Prostate gland (tissue), 2 donors: ENCODE results near the gene TMEM238. TPM values are rescaled to one million over a fixed set of nuclear protein-coding genes. Genes with fewer than 3 reads are reported as not detected.
"Not testable (repeated sequence)": the region's sequence is repeated elsewhere in the genome, so short reads cannot be mapped to it uniquely, and the experiment has no call there.

ENCODE experiments used
- DNase-seq: peaks from one replicate; pipeline ENCODE4 v3.0.0-alpha.2; 2019; ENCODE audit warnings: low spot score
- H3K27ac ChIP-seq, 2 donors: fragments of 200-600 bp; sonication (generic); 2 replicates each; pipeline ENCODE4 v1.5.1; 2017 to 2019
- H3K27me3 ChIP-seq: fragments of 200-600 bp; sonication (generic); replicated peaks from 2 replicates; pipeline ENCODE4 v1.5.1; 2019; ENCODE audit not compliant: insufficient read depth
- H3K36me3 ChIP-seq, 2 donors: fragments of 200-600 bp; sonication (generic); 1 replicate in 1 of 2; 2 replicates in 1 of 2; pipeline versions ENCODE4 v1.5.1 to v1.8.1; 2017 to 2019
- H3K4me1 ChIP-seq: fragments of 200-600 bp; sonication (generic); replicated peaks from 2 replicates; pipeline ENCODE4 v1.5.1; 2019
- H3K4me3 ChIP-seq, 2 donors: fragments of 200-600 bp; sonication (generic); 2 replicates each; pipeline ENCODE4 v1.5.1; 2017 to 2019
- H3K9me3 ChIP-seq: fragments of 200-600 bp; sonication (generic); 2 replicates; pipeline ENCODE4 v1.5.1; 2017
- POLR2A ChIP-seq: fragments of 450-650 bp; IDR thresholded peaks from one replicate; pipeline ENCODE4 v1.6.1; 2016; ENCODE audit warnings: antibody characterized with exemption, mild to moderate bottlenecking
- POLR2AphosphoS5 ChIP-seq: sonication (generic); formaldehyde crosslinking; IDR thresholded peaks from one replicate; pipeline ENCODE4 v1.6.1; 2017; ENCODE audit warnings: antibody characterized with exemption
- WGBS: methylation state at CpG from one replicate; pipeline ENCODE4 v1.1.5; 2018; 5-methylcytosine and 5-hydroxymethylcytosine counted together
- intact Hi-C: fragments of 100-400 bp; cut with DNase I; formaldehyde crosslinking; loops from one replicate; pipeline ENCODE4 v1.14.2; 2022
- total RNA-seq, 2 donors: library from RNA; depleted of rRNA; stranded (reverse); fragments of >200 nt; gene quantifications; one replicate each; pipeline ENCODE4 v1.1.0, GENCODE V29; 2016
- TF ChIP-seq, protein P1 (sequence below), 4 experiments: fragments of 200-600 bp in 2 of 4; fragments of 450-650 bp in 2 of 4; sonication (generic) in 2 of 4; IDR thresholded peaks; 1 replicate in 3 of 4; 2 replicates in 1 of 4; pipeline ENCODE4 v1.5.1; 2016 to 2019; ENCODE audit warnings: antibody characterized with exemption in 4 of 4, mild to moderate bottlenecking in 2 of 4, moderate library complexity in 2 of 4

TMEM238 gene
- total RNA-seq, 2 donors from 2014 or later = 19.6 to 116 TPM

GRCh38 chr19:55407800-55408532 is 23.9 kb upstream of the TMEM238 start:
- Histone ChIP-seq H3K4me1 (peaks cover 8% of the 10 kb centered on the region), H3K27me3 (no peaks in the 10 kb centered on the region), H3K9me3 (no peaks in the 10 kb centered on the region), H3K4me3 (peak overlapping the region; percentile 89 to 95), H3K36me3 (peaks cover 0 to 2% of the 10 kb centered on the region in 2 donors), H3K27ac (peak overlapping the region; percentile 91 to 97)
- peak; percentile 98 for DNase-seq
- WGBS = under 1% methylated on average over 70 of the region's 72 CpGs
- TF ChIP-seq POLR2AphosphoS5 = peak; percentile 94
- TF ChIP-seq, protein P1, sequence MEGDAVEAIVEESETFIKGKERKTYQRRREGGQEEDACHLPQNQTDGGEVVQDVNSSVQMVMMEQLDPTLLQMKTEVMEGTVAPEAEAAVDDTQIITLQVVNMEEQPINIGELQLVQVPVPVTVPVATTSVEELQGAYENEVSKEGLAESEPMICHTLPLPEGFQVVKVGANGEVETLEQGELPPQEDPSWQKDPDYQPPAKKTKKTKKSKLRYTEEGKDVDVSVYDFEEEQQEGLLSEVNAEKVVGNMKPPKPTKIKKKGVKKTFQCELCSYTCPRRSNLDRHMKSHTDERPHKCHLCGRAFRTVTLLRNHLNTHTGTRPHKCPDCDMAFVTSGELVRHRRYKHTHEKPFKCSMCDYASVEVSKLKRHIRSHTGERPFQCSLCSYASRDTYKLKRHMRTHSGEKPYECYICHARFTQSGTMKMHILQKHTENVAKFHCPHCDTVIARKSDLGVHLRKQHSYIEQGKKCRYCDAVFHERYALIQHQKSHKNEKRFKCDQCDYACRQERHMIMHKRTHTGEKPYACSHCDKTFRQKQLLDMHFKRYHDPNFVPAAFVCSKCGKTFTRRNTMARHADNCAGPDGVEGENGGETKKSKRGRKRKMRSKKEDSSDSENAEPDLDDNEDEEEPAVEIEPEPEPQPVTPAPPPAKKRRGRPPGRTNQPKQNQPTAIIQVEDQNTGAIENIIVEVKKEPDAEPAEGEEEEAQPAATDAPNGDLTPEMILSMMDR (IDR thresholded peaks at IDR 0.05) = no peak
- intact Hi-C loops = loop anchor here (5.0 kb wide), 1 partner anchor 291 kb away; the partner anchor contains the start of gene PPP1R12C

DNA sequence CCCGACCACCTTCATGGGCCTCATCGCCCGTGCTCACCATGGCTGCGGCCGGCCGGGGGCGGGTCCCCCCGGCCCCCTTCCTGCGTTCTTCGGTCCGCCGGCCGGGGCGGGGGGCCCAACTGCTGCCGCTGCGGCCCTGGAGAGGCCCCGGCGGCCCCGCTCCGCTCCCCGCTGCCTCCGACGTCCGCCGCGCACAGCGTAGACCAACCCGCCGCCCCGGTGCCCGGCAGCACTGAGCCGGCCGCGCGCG is 23.4 kb upstream of the TMEM238 start, which contains the start of gene UBE2S:
Gene UBE2S (minus strand): TSS at position 239 of the 250 bp plus-strand sequence. CDS start 199 bp downstream, at position 40.
- H3K27me3 ChIP-seq, H3K4me1 ChIP-seq, H3K9me3 ChIP-seq, DNase-seq, H3K36me3 ChIP-seq: not testable (repeated sequence)
- intact Hi-C loops = loop anchor here (5.0 kb wide), 1 partner anchor 290 kb away; the partner anchor contains the start of gene PPP1R12C
- peak within 1 kb of the TSS; percentile 91 to 97 for H3K27ac ChIP-seq
- TF ChIP-seq, protein P1 (IDR thresholded peaks at IDR 0.05) = peak in 1 of 4 experiments; percentile 19
- TF ChIP-seq POLR2A = peak; percentile 95
- WGBS = no CpG with 5 or more reads among the region's 36 CpGs
- peak within 1 kb of the TSS; percentile 89 to 95 for H3K4me3 ChIP-seq

- peaks cover 0 to 4% of the 10 kb centered on the region in 2 donors for H3K36me3 ChIP-seq
- peaks cover 8% of the 10 kb centered on the region for H3K4me1 ChIP-seq
- TF ChIP-seq POLR2A (no peak), POLR2AphosphoS5 (no peak)
- TF ChIP-seq, protein P1 (IDR thresholded peaks at IDR 0.05) = no peak
- DNase-seq = no peak
- H3K4me3 ChIP-seq = peak overlapping the region; percentile 89 to 95
- H3K27ac ChIP-seq = peak overlapping the region; percentile 91 to 97
- H3K27me3 ChIP-seq = no peaks in the 10 kb centered on the region
- H3K9me3 ChIP-seq = no peaks in the 10 kb centered on the region
- intact Hi-C loops = loop anchor here (5.0 kb wide), 1 partner anchor 290 kb away; the partner anchor contains the start of gene PPP1R12C
- WGBS = 6% methylated on average over 35 of the region's 35 CpGs
Measured at GRCh38 chr19:55406826-55407549, 22.9 kb upstream of the TMEM238 start.

DNA sequence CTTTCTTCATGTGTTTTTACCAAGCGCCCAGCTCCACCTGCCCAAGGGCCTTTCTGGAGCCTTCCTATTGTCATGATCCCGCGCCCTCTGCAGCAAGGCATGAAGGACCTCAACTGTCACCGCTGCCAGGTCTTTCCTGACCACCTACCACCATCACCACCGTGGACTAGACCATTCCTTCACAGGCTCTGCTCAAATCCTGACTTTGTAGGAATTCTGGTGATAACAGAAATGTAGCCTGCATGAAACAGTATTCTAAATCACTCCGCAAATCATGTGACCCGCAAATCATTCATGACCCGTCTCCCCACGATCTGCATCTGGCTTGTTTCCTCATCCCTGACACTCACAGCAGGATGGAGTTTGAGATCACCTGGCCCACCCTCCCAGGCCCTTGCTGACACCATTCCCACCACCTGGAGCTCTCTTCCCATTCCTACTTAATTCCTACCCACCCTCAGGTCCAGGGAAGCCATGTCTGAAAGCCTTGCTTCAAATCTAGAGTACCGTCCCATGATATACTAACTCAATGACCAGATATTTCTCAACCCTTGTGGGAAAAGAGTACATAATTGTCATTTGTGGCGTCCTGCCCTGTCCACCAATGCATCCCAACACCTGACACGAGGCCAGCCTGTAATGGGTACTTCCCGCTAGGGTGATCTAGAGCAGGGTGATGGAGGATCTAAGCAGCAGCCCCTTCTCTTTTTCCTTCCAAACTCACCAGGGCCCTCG is 22.2 kb upstream of the TMEM238 start:
- peak overlapping the region; percentile 89 to 95 for H3K4me3 ChIP-seq

More for the DNA sequence above, 22.2 kb upstream of the TMEM238 start:
- H3K4me1 ChIP-seq = peaks cover 8% of the 10 kb centered on the region
- TF ChIP-seq POLR2AphosphoS5 (no peak), POLR2A (no peak)
- TF ChIP-seq, protein P1 (IDR thresholded peaks at IDR 0.05) = no peak
- H3K27ac ChIP-seq = no peak overlapping the region
- DNase-seq = no peak
- intact Hi-C loops = loop anchor here (5.0 kb wide), 1 partner anchor 289 kb away; the partner anchor contains the start of gene PPP1R12C
- H3K9me3 ChIP-seq = no peaks in the 10 kb centered on the region
- whole genome bisulfite sequencing = 70% methylated on average over 14 of the region's 14 CpGs
- H3K36me3 ChIP-seq = peaks cover 0 to 4% of the 10 kb centered on the region in 2 donors
- H3K27me3 ChIP-seq = no peaks in the 10 kb centered on the region
